HepG2 (cell line): Measurements from ENCODE around the gene SCFD2. TPM values are rescaled to one million over a fixed set of nuclear protein-coding genes. Genes with fewer than 3 reads are reported as not detected.

Experiments used
- ATAC-seq: fragments of 200-7000 bp; cut with Tn5 transposase; 3 replicates; pipeline ENCODE4 v1.9.1; 2020; ENCODE audit warnings: mild to moderate bottlenecking, moderate library complexity
- BruUV-seq: library from RNA; stranded (reverse); fragments of 400-500 nt; replicated peaks from 2 replicates; lab custom pipeline; 2021; lab: Mats Ljungman, UMichigan
- CTCF ChIA-PET: fragments of 300-600 bp; formaldehyde crosslinking; extraction: SDS; loops from one replicate; lab custom pipeline; 2021; ENCODE audit warnings: low total read pairs, inconsistent platforms, low intra/inter-chr PET ratio; lab: Yijun Ruan, JAX
- POLR2A ChIA-PET: fragments of 350-600 bp; sonication (Branson Sonifier 250); formaldehyde crosslinking; loops from one replicate; lab custom pipeline; 2020; ENCODE audit warnings: antibody characterized with exemption, inconsistent platforms; lab: Yijun Ruan, JAX
- DNase-seq: peaks from one replicate; pipeline ENCODE4 v3.0.0-alpha.2; 2015; ENCODE audit warnings: low spot score
- FAIRE-seq: peaks from 3 replicates; lab custom pipeline; 2011; peaks lifted over from hg19 to GRCh38; lab: Jason Lieb, UNC
- H2AFZ ChIP-seq: one replicate; pipeline ENCODE4 v1.6.1; 2011; ENCODE audit warnings: low read length, inconsistent platforms
- H3K27ac ChIP-seq: fragments of 300-600 bp; 3 replicates; pipeline ENCODE4 v1.8.0; 2011; ENCODE audit warnings: mixed run types, mild to moderate bottlenecking, mixed read lengths, low read length, inconsistent platforms; ENCODE audit not compliant: insufficient read depth; ENCODE audit errors: extremely low read length
- H3K27me3 ChIP-seq, 2 experiments: fragments of 200-600 bp in 1 of 2; 2 replicates in 1 of 2; 3 replicates in 1 of 2; pipeline versions ENCODE4 v1.6.0 to v1.8.0; 2011; ENCODE audit warnings: low read length in 2 of 2, mild to moderate bottlenecking in 2 of 2, moderate library complexity in 2 of 2, inconsistent platforms in 1 of 2; ENCODE audit not compliant: insufficient read depth in 2 of 2, control insufficient read depth in 1 of 2
- H3K36me3 ChIP-seq, 2 experiments: fragments of 200-600 bp in 1 of 2; replicated peaks in 1 of 2; 2 replicates in 1 of 2; 3 replicates in 1 of 2; pipeline versions ENCODE4 v1.5.1 to v1.8.0; 2011; ENCODE audit warnings: low read length in 2 of 2, inconsistent platforms in 1 of 2; ENCODE audit not compliant: insufficient read depth in 2 of 2, control insufficient read depth in 1 of 2
- H3K4me1 ChIP-seq: 2 replicates; pipeline ENCODE4 v1.5.1; 2012; ENCODE audit warnings: low read length, inconsistent platforms; ENCODE audit not compliant: insufficient read depth
- H3K4me2 ChIP-seq: 2 replicates; pipeline ENCODE4 v1.6.0; 2011; ENCODE audit warnings: low read depth, low read length, inconsistent platforms
- H3K4me3 ChIP-seq, 3 experiments: fragments of 200-600 bp in 1 of 3; sonication (generic), shearing (Covaris generic) in 1 of 3; replicated peaks in 1 of 3; 2 replicates each; pipeline ENCODE4 v1.5.1; 2011 to 2016; ENCODE audit warnings: low read length in 3 of 3, inconsistent platforms in 2 of 3, low read depth in 2 of 3, mild to moderate bottlenecking in 2 of 3, control low read depth in 1 of 3, mixed read lengths in 1 of 3; ENCODE audit not compliant: insufficient read depth in 1 of 3
- H3K79me2 ChIP-seq: one replicate; pipeline ENCODE4 v1.6.1; 2011; ENCODE audit warnings: low read length, inconsistent platforms; ENCODE audit not compliant: insufficient read depth
- H3K9ac ChIP-seq: 2 replicates; pipeline ENCODE4 v1.6.0; 2011; ENCODE audit warnings: mild to moderate bottlenecking, low read depth, low read length, inconsistent platforms; ENCODE audit not compliant: insufficient read depth
- H3K9me3 ChIP-seq: 2 replicates; pipeline ENCODE4 v1.5.1; 2012; ENCODE audit warnings: mild to moderate bottlenecking, low read length
- H4K20me1 ChIP-seq: 2 replicates; pipeline ENCODE4 v1.6.0; 2011; ENCODE audit warnings: inconsistent platforms, mild to moderate bottlenecking, low read length, moderate library complexity; ENCODE audit not compliant: insufficient read depth
- ATF2 ChIP-seq: sonication (generic); formaldehyde crosslinking; IDR thresholded peaks from 2 replicates; pipeline ENCODE4 v1.4.0; 2020; ENCODE audit warnings: missing genetic modification reagents
- CHD4 ChIP-seq: fragments of 200-600 bp; sonication (generic); IDR thresholded peaks from 2 replicates; pipeline ENCODE4 v1.7.0; 2017; ENCODE audit warnings: mild to moderate bottlenecking, low read length, borderline replicate concordance
- ELF3 ChIP-seq: IDR thresholded peaks from 2 replicates; pipeline ENCODE4 v1.6.1; 2016; ENCODE audit warnings: missing genetic modification reagents, missing compliant biosample characterization
- FOXP4 ChIP-seq: sonication (generic); formaldehyde crosslinking; IDR thresholded peaks from 2 replicates; pipeline ENCODE4 v1.4.0; 2020; ENCODE audit warnings: missing genetic modification reagents
- MIXL1 ChIP-seq: IDR thresholded peaks from 2 replicates; pipeline ENCODE4 v1.6.1; 2016
- RAD51 ChIP-seq: fragments of 450-650 bp; IDR thresholded peaks from 2 replicates; pipeline ENCODE4 v1.6.1; 2016; ENCODE audit warnings: borderline replicate concordance
- SOX6 ChIP-seq, 2 experiments: fragments of 450-650 bp in 1 of 2; sonication (generic) in 1 of 2; formaldehyde crosslinking in 1 of 2; IDR thresholded peaks; 2 replicates each; pipeline versions ENCODE4 v1.4.0 to v1.6.1; 2017 to 2020; ENCODE audit warnings: antibody characterized with exemption in 1 of 2, mild to moderate bottlenecking in 1 of 2, missing genetic modification reagents in 1 of 2
- TCF7L2 ChIP-seq: IDR thresholded peaks from 2 replicates; pipeline ENCODE4 v1.6.1; 2011; ENCODE audit warnings: mild to moderate bottlenecking, low read depth, low read length, moderate library complexity
- TGIF2 ChIP-seq: IDR thresholded peaks from 2 replicates; pipeline ENCODE4 v1.6.1; 2016; ENCODE audit warnings: control low read depth, missing compliant biosample characterization
- THYN1 ChIP-seq: sonication (generic); formaldehyde crosslinking; IDR thresholded peaks from 2 replicates; pipeline ENCODE4 v1.8.1; 2023; ENCODE audit warnings: low read depth, mild to moderate bottlenecking, moderate library complexity, missing genetic modification reagents, borderline replicate concordance
- ZFX ChIP-seq: sonication (generic); formaldehyde crosslinking; IDR thresholded peaks from 2 replicates; pipeline ENCODE4 v1.4.0; 2020; ENCODE audit warnings: mild to moderate bottlenecking, low read depth, missing genetic modification reagents, moderate library complexity
- ZNF205 ChIP-seq: IDR thresholded peaks from 2 replicates; pipeline ENCODE4 v1.6.1; 2018; ENCODE audit warnings: missing biosample characterization, missing genetic modification reagents
- ZNF256 ChIP-seq: sonication (generic); formaldehyde crosslinking; conservative IDR thresholded peaks from 2 replicates; pipeline ENCODE4 v1.4.0; 2020; ENCODE audit warnings: missing genetic modification reagents
- ZNF543 ChIP-seq: sonication (generic); formaldehyde crosslinking; IDR thresholded peaks from 2 replicates; pipeline ENCODE4 v1.4.0; 2020; ENCODE audit warnings: mild to moderate bottlenecking, missing genetic modification reagents
- ZNF570 ChIP-seq: sonication (generic); formaldehyde crosslinking; IDR thresholded peaks from 2 replicates; pipeline ENCODE4 v1.4.0; 2020; ENCODE audit warnings: mild to moderate bottlenecking, missing genetic modification reagents, borderline replicate concordance
- WGBS: methylation state at CpG from one replicate; pipeline ENCODE4 v1.1.6; 2017; ENCODE audit warnings: low lambda C conversion rate; 5-methylcytosine and 5-hydroxymethylcytosine counted together
- in situ Hi-C: cut with HindIII; loops from 2 replicates; pipeline ENCODE4 v1.10.0; 2017; ENCODE audit warnings: low pct_unique_long_range_greater_than_20kb; ENCODE audit not compliant: extremely low pct_ligation_motif_present
- intact Hi-C: fragments of 100-400 bp; cut with micrococcal nuclease; formaldehyde crosslinking; loops from one replicate; pipeline ENCODE4 v1.10.0; 2022; ENCODE audit not compliant: unreplicated experiment
- polyA plus RNA-seq, 8 experiments: library from polyadenylated mRNA; depleted of rRNA in 3 of 8; stranded (reverse) in 7 of 8; unstranded in 1 of 8; fragments of >200 nt; fragmentation: Illumina TruSeq in 4 of 8; extraction: Trizol in 4 of 8; gene quantifications; 2 replicates each; pipeline versions ENCODE4 v1.2.1 to v1.2.3, GENCODE V29; 2011 to 2016; ENCODE audit warnings: low read depth in 4 of 8, missing spikeins in 1 of 8, mixed read lengths in 1 of 8; ENCODE audit not compliant: insufficient read depth in 1 of 8
- total RNA-seq, 5 experiments: library from RNA; depleted of rRNA; stranded (reverse); fragments of >200 nt; fragmentation: Illumina TruSeq; extraction: Trizol; gene quantifications; 2 replicates each; pipeline ENCODE4 v1.2.3, GENCODE V29; 2016; ENCODE audit warnings: low read depth in 1 of 5

The SCFD2 gene
- total and polyA plus RNA-seq, 2 of the 13 experiments (the other 11 are each of a cell fraction or from before 2014, with no cell fraction given): 4.6 to 15.6 TPM

- no peak overlapping the region for H3K4me2 ChIP-seq
- H3K9me3 ChIP-seq: no peaks in the 10 kb centered on the region
- no peak overlapping the region for H2AFZ ChIP-seq
- no peak overlapping the region for H3K9ac ChIP-seq
- 86% methylated on average over 1 of the region's 1 CpG for WGBS
- H3K79me2 ChIP-seq: no peaks in the 10 kb centered on the region
- H4K20me1 ChIP-seq: no peaks in the 10 kb centered on the region
- CTCF ChIA-PET: no interaction called here
- no peak for ATAC-seq
- POLR2A ChIA-PET: no interaction called here
- no peaks in the 10 kb centered on the region for H3K36me3 ChIP-seq
- H3K4me3 ChIP-seq: no peak overlapping the region
- in situ Hi-C loops: loop anchor here (25.0 kb wide), 1 partner anchor 265 kb away; no protein-coding TSS in a partner anchor
- no peaks in the 10 kb centered on the region for H3K4me1 ChIP-seq
- no peaks in the 10 kb centered on the region for H3K27me3 ChIP-seq
- no peak for DNase-seq
- intact Hi-C loops: no loop called here
- no peak for TF ChIP-seq ELF3 (CRISPR knock-in tag)
- TF ChIP-seq TCF7L2: no peak
- H3K27ac ChIP-seq: no peak overlapping the region
- BruUV-seq: no TSS peak
- no peak for FAIRE-seq
Measured at GRCh38 chr4:52977252-52977651, 388.6 kb downstream of the SCFD2 start.

GRCh38 chr4:52976523-52977230 is 389.2 kb downstream of the SCFD2 start:
- Histone ChIP-seq H4K20me1 (no peaks in the 10 kb centered on the region), H3K27me3 (no peaks in the 10 kb centered on the region), H3K4me3 (no peak overlapping the region), H3K79me2 (no peaks in the 10 kb centered on the region), H3K9me3 (no peaks in the 10 kb centered on the region), H2AFZ (no peak overlapping the region), H3K36me3 (no peaks in the 10 kb centered on the region), H3K9ac (no peak overlapping the region), H3K4me1 (no peaks in the 10 kb centered on the region), H3K27ac (no peak overlapping the region), H3K4me2 (no peak overlapping the region)
- TF ChIP-seq CHD4: no peak
- no peak for TF ChIP-seq ZNF570 (CRISPR knock-in tag)
- no peak for TF ChIP-seq ATF2 (CRISPR knock-in tag)
- no peak for TF ChIP-seq MIXL1 (CRISPR knock-in tag)
- TF ChIP-seq THYN1 (CRISPR knock-in tag): no peak
- no peak for TF ChIP-seq RAD51
- no peak for TF ChIP-seq FOXP4 (CRISPR knock-in tag)
- TF ChIP-seq ZFX: no peak
- no peak for TF ChIP-seq ZNF543 (CRISPR knock-in tag)
- no peak for TF ChIP-seq TGIF2
- no peak for TF ChIP-seq ZNF205 (CRISPR knock-in tag)
- no peak for TF ChIP-seq ZNF256 (CRISPR knock-in tag)
- TF ChIP-seq SOX6 (IDR thresholded peaks at IDR 0.05): no peak
- TF ChIP-seq SOX6 (CRISPR knock-in tag; IDR thresholded peaks at IDR 0.05): no peak
- no peak for FAIRE-seq
- no TSS peak for BruUV-seq
- in situ Hi-C loops (loop anchor here (25.0 kb wide), 1 partner anchor 264 kb away; no protein-coding TSS in a partner anchor), intact Hi-C loops (no loop called here)
- ChIA-PET CTCF (no interaction called here), POLR2A (no interaction called here)
- DNase-seq: no peak
- 71% methylated on average over 4 of the region's 4 CpGs for whole genome bisulfite sequencing
- ATAC-seq: no peak
